Measurements from ENCODE around the gene OSBPL5. TPM values are rescaled to one million over a fixed set of nuclear protein-coding genes. Genes with fewer than 3 reads are reported as not detected.
A peak's percentile ranks its signal among the peaks of the same experiment; 100 is the strongest.

Gene OSBPL5
- total RNA-seq, 2 donors from 2014 or later: 6.8 to 8.1 TPM

- Mint-ChIP-seq H3K27ac (no peak overlapping the region), H3K36me3 (ENCODE audit: low read depth) (no peaks in the 10 kb centered on the region), H3K4me1 (no peaks in the 10 kb centered on the region), H3K27me3 (peaks cover 10% of the 10 kb centered on the region), H3K4me3 (no peak overlapping the region)
- DNase-seq (no peak), ATAC-seq (no peak)
- H3K9me3 ChIP-seq (ENCODE audit: control insufficient read depth, low read length, poor library complexity, severe bottlenecking): no peaks in the 10 kb centered on the region
Observed at GRCh38 chr11:3181725-3182461, 16.8 kb upstream of the OSBPL5 start.

- no peak for ATAC-seq
- no peak overlapping the region for H3K27ac Mint-ChIP-seq
- no peak for DNase-seq
- no peak overlapping the region for H3K4me3 Mint-ChIP-seq
- no peaks in the 10 kb centered on the region for H3K36me3 Mint-ChIP-seq (ENCODE audit: low read depth)
- peaks cover 6% of the 10 kb centered on the region for H3K27me3 Mint-ChIP-seq
- no peaks in the 10 kb centered on the region for H3K4me1 Mint-ChIP-seq
- H3K9me3 ChIP-seq (ENCODE audit: control insufficient read depth, low read length, poor library complexity, severe bottlenecking): no peaks in the 10 kb centered on the region
Observed at GRCh38 chr11:3180869-3181268, 15.8 kb upstream of the OSBPL5 start.

GRCh38 chr11:3178349-3178748 is 13.2 kb upstream of the OSBPL5 start:
- H3K9me3 ChIP-seq (ENCODE audit: control insufficient read depth, low read length, poor library complexity, severe bottlenecking): no peaks in the 10 kb centered on the region
- no peaks in the 10 kb centered on the region for H3K4me1 Mint-ChIP-seq
- no peak overlapping the region for H3K27ac Mint-ChIP-seq
- H3K27me3 Mint-ChIP-seq: peaks cover 6% of the 10 kb centered on the region
- H3K4me3 Mint-ChIP-seq: no peak overlapping the region
- DNase-seq (no peak), ATAC-seq (no peak)
- H3K36me3 Mint-ChIP-seq (ENCODE audit: low read depth): no peaks in the 10 kb centered on the region

- no peaks in the 10 kb centered on the region for H3K9me3 ChIP-seq (ENCODE audit: control insufficient read depth, low read length, poor library complexity, severe bottlenecking)
- Mint-ChIP-seq H3K27ac (no peak overlapping the region), H3K4me1 (no peaks in the 10 kb centered on the region), H3K36me3 (ENCODE audit: low read depth) (no peaks in the 10 kb centered on the region), H3K4me3 (no peak overlapping the region), H3K27me3 (peaks cover 6% of the 10 kb centered on the region)
- DNase-seq: no peak
- no peak for ATAC-seq
Observed at GRCh38 chr11:3177931-3178330, 12.8 kb upstream of the OSBPL5 start.

- H3K9me3 ChIP-seq (ENCODE audit: control insufficient read depth, low read length, poor library complexity, severe bottlenecking): no peaks in the 10 kb centered on the region
- Mint-ChIP-seq H3K27me3 (peaks cover 2% of the 10 kb centered on the region), H3K4me3 (no peak overlapping the region), H3K27ac (no peak overlapping the region), H3K36me3 (ENCODE audit: low read depth) (no peaks in the 10 kb centered on the region), H3K4me1 (no peaks in the 10 kb centered on the region)
- ATAC-seq (no peak), DNase-seq (no peak)
Observed at GRCh38 chr11:3176487-3176886, 11.4 kb upstream of the OSBPL5 start.

GRCh38 chr11:3175194-3175593 is 10.1 kb upstream of the OSBPL5 start:
- ATAC-seq (no peak), DNase-seq (no peak)
- no peak overlapping the region for H3K27ac Mint-ChIP-seq
- H3K36me3 Mint-ChIP-seq (ENCODE audit: low read depth): no peaks in the 10 kb centered on the region
- H3K9me3 ChIP-seq (ENCODE audit: control insufficient read depth, low read length, poor library complexity, severe bottlenecking): no peaks in the 10 kb centered on the region
- H3K27me3 Mint-ChIP-seq: no peaks in the 10 kb centered on the region
- H3K4me1 Mint-ChIP-seq: no peaks in the 10 kb centered on the region
- H3K4me3 Mint-ChIP-seq: no peak overlapping the region

- Mint-ChIP-seq H3K36me3 (ENCODE audit: low read depth) (no peaks in the 10 kb centered on the region), H3K27me3 (peaks cover 6% of the 10 kb centered on the region), H3K4me3 (no peak overlapping the region), H3K27ac (no peak overlapping the region), H3K4me1 (peaks cover 3% of the 10 kb centered on the region)
- ATAC-seq (no peak), DNase-seq (no peak)
- no peaks in the 10 kb centered on the region for H3K9me3 ChIP-seq (ENCODE audit: control insufficient read depth, low read length, poor library complexity, severe bottlenecking)
Observed at GRCh38 chr11:3174387-3174786, 9.3 kb upstream of the OSBPL5 start.

- peaks cover 3% of the 10 kb centered on the region for H3K4me1 Mint-ChIP-seq
- ATAC-seq: no peak
- no peak overlapping the region for H3K4me3 Mint-ChIP-seq
- H3K27ac Mint-ChIP-seq: no peak overlapping the region
- H3K36me3 Mint-ChIP-seq (ENCODE audit: low read depth): no peaks in the 10 kb centered on the region
- no peak for DNase-seq
- no peaks in the 10 kb centered on the region for H3K9me3 ChIP-seq (ENCODE audit: control insufficient read depth, low read length, poor library complexity, severe bottlenecking)
- peaks cover 6% of the 10 kb centered on the region for H3K27me3 Mint-ChIP-seq
Observed at GRCh38 chr11:3173795-3174194, 8.7 kb upstream of the OSBPL5 start.

GRCh38 chr11:3171931-3172560 is 6.9 kb upstream of the OSBPL5 start:
- ATAC-seq (no peak), DNase-seq (no peak)
- Mint-ChIP-seq H3K27ac (no peak overlapping the region), H3K27me3 (peaks cover 13% of the 10 kb centered on the region), H3K36me3 (ENCODE audit: low read depth) (no peaks in the 10 kb centered on the region), H3K4me3 (no peak overlapping the region), H3K4me1 (peaks cover 3% of the 10 kb centered on the region)
- H3K9me3 ChIP-seq (ENCODE audit: control insufficient read depth, low read length, poor library complexity, severe bottlenecking): no peaks in the 10 kb centered on the region

- no peak for DNase-seq
- peaks cover 18% of the 10 kb centered on the region for H3K27me3 Mint-ChIP-seq
- no peaks in the 10 kb centered on the region for H3K9me3 ChIP-seq (ENCODE audit: control insufficient read depth, low read length, poor library complexity, severe bottlenecking)
- no peak overlapping the region for H3K4me3 Mint-ChIP-seq
- no peak for ATAC-seq
- no peak overlapping the region for H3K27ac Mint-ChIP-seq
- H3K36me3 Mint-ChIP-seq (ENCODE audit: low read depth): no peaks in the 10 kb centered on the region
- peaks cover 3% of the 10 kb centered on the region for H3K4me1 Mint-ChIP-seq
Observed at GRCh38 chr11:3170756-3171650, 5.9 kb upstream of the OSBPL5 start.

- Mint-ChIP-seq H3K27ac (no peak overlapping the region), H3K4me3 (peak overlapping the region; percentile 77), H3K27me3 (peaks cover 23% of the 10 kb centered on the region), H3K4me1 (peaks cover 7% of the 10 kb centered on the region), H3K36me3 (ENCODE audit: low read depth) (no peaks in the 10 kb centered on the region)
- H3K9me3 ChIP-seq (ENCODE audit: control insufficient read depth, low read length, poor library complexity, severe bottlenecking): no peaks in the 10 kb centered on the region
- DNase-seq (no peak), ATAC-seq (no peak)
Observed at GRCh38 chr11:3170044-3170755, 5.1 kb upstream of the OSBPL5 start.

- Mint-ChIP-seq H3K36me3 (ENCODE audit: low read depth) (no peaks in the 10 kb centered on the region), H3K27me3 (peaks cover 23% of the 10 kb centered on the region), H3K27ac (no peak overlapping the region), H3K4me1 (peaks cover 7% of the 10 kb centered on the region), H3K4me3 (peak overlapping the region; percentile 77)
- no peaks in the 10 kb centered on the region for H3K9me3 ChIP-seq (ENCODE audit: control insufficient read depth, low read length, poor library complexity, severe bottlenecking)
- ATAC-seq (peak; percentile 20), DNase-seq (no peak)
Observed at GRCh38 chr11:3169255-3170043, 4.3 kb upstream of the OSBPL5 start.
